KMS-11 (cell line): ENCODE results near the gene PAPOLA.

Source experiments
- H2AFZ ChIP-seq: fragments of 200-600 bp; sonication (generic); 2 replicates; pipeline ENCODE4 v1.6.1; 2016; ENCODE audit warnings: antibody characterized with exemption, mixed run types, low read depth
- H3K27ac ChIP-seq: fragments of 200-600 bp; sonication (generic); 2 replicates; pipeline ENCODE4 v1.6.1; 2016; ENCODE audit warnings: mild to moderate bottlenecking, mixed run types
- H3K27me3 ChIP-seq: fragments of 200-600 bp; sonication (generic); 2 replicates; pipeline ENCODE4 v1.6.1; 2017; ENCODE audit warnings: mild to moderate bottlenecking, low read depth, mixed run types, moderate library complexity; ENCODE audit not compliant: insufficient read depth
- H3K36me3 ChIP-seq: fragments of 200-600 bp; sonication (generic); 2 replicates; pipeline ENCODE4 v1.6.1; 2017; ENCODE audit warnings: mild to moderate bottlenecking, mixed run types; ENCODE audit not compliant: insufficient read depth
- H3K4me1 ChIP-seq: fragments of 200-600 bp; sonication (generic); 2 replicates; pipeline ENCODE4 v1.6.1; 2016; ENCODE audit warnings: mild to moderate bottlenecking, low read depth, mixed run types; ENCODE audit not compliant: poor library complexity, severe bottlenecking
- H3K4me2 ChIP-seq: fragments of 200-600 bp; sonication (generic); 2 replicates; pipeline ENCODE4 v1.7.0; 2016; ENCODE audit warnings: mild to moderate bottlenecking, mixed run types
- H3K4me3 ChIP-seq: fragments of 200-600 bp; sonication (generic); IDR thresholded peaks from 2 replicates; pipeline ENCODE4 v1.6.1; 2017; ENCODE audit warnings: low read depth, low read length, mixed read lengths; ENCODE audit not compliant: insufficient read depth
- H3K79me2 ChIP-seq: fragments of 200-600 bp; sonication (generic); 2 replicates; pipeline ENCODE4 v1.6.1; 2016; ENCODE audit warnings: low read depth, mixed run types; ENCODE audit not compliant: insufficient read depth
- H3K9ac ChIP-seq: fragments of 200-600 bp; sonication (generic); 2 replicates; pipeline ENCODE4 v1.6.1; 2016; ENCODE audit warnings: mild to moderate bottlenecking, mixed run types
- H4K20me1 ChIP-seq: fragments of 200-600 bp; sonication (generic); 2 replicates; pipeline ENCODE4 v1.6.1; 2016; ENCODE audit warnings: mild to moderate bottlenecking, mixed run types; ENCODE audit not compliant: insufficient read depth
- CTCF ChIP-seq: fragments of 200-600 bp; sonication (generic); conservative IDR thresholded peaks from 2 replicates; pipeline ENCODE4 v1.6.1; 2017; ENCODE audit warnings: low read depth, mild to moderate bottlenecking, antibody characterized with exemption, low read length, moderate library complexity, mixed read lengths

PAPOLA gene

GRCh38 chr14:96494331-96494730 is 7.9 kb upstream of the PAPOLA start:
- no peak for TF ChIP-seq CTCF
- Histone ChIP-seq H3K36me3 (no peaks in the 10 kb centered on the region), H3K27ac (no peak overlapping the region), H3K4me3 (no peak overlapping the region), H3K79me2 (no peaks in the 10 kb centered on the region), H3K9ac (no peak overlapping the region), H3K27me3 (no peaks in the 10 kb centered on the region), H2AFZ (no peak overlapping the region), H3K4me2 (no peak overlapping the region), H4K20me1 (no peaks in the 10 kb centered on the region), H3K4me1 (peaks cover 10% of the 10 kb centered on the region)

DNA sequence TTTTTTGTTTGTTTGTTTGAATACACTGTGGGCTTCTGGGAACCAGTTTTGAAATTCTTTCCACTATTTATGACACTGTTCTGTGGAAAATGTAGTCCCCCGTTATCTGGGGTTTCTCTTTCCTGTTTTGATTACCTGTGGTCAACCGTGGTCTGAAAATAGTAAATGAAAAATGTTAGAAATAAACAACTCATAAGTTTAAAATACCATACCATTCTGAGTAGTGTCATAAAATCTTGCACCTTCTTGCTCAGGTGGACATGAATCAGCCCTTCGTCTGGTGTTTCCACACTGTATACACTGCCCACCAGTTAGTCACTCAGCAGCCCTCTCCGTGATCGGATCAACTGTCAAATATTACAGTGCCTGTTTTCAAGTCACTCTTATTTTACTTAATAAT is 5.1 kb upstream of the PAPOLA start:
- no peak overlapping the region for H3K4me3 ChIP-seq
- H3K79me2 ChIP-seq: no peaks in the 10 kb centered on the region
- H2AFZ ChIP-seq: no peak overlapping the region
- H4K20me1 ChIP-seq: no peaks in the 10 kb centered on the region
- H3K4me1 ChIP-seq: peaks cover 17% of the 10 kb centered on the region
- H3K9ac ChIP-seq: no peak overlapping the region
- no peak for TF ChIP-seq CTCF
- H3K27me3 ChIP-seq: no peaks in the 10 kb centered on the region
- no peaks in the 10 kb centered on the region for H3K36me3 ChIP-seq
- H3K27ac ChIP-seq: no peak overlapping the region
- no peak overlapping the region; the same call in 1 of the 2 replicates for H3K4me2 ChIP-seq

- H3K79me2 ChIP-seq: peaks cover 2% of the 10 kb centered on the region; the same call in 1 of the 2 replicates
- H2AFZ ChIP-seq: no peak overlapping the region
- TF ChIP-seq CTCF: no peak
- no peak overlapping the region for H3K27ac ChIP-seq
- no peak overlapping the region for H3K9ac ChIP-seq
- H3K36me3 ChIP-seq: no peaks in the 10 kb centered on the region
- H3K4me3 ChIP-seq: no peak overlapping the region
- peaks cover 17% of the 10 kb centered on the region for H3K4me1 ChIP-seq
- no peaks in the 10 kb centered on the region for H3K27me3 ChIP-seq
- H3K4me2 ChIP-seq: no peak overlapping the region; the same call in 1 of the 2 replicates
- no peaks in the 10 kb centered on the region for H4K20me1 ChIP-seq
Measured at GRCh38 chr14:96497586-96497985, 4.6 kb upstream of the PAPOLA start.

DNA sequence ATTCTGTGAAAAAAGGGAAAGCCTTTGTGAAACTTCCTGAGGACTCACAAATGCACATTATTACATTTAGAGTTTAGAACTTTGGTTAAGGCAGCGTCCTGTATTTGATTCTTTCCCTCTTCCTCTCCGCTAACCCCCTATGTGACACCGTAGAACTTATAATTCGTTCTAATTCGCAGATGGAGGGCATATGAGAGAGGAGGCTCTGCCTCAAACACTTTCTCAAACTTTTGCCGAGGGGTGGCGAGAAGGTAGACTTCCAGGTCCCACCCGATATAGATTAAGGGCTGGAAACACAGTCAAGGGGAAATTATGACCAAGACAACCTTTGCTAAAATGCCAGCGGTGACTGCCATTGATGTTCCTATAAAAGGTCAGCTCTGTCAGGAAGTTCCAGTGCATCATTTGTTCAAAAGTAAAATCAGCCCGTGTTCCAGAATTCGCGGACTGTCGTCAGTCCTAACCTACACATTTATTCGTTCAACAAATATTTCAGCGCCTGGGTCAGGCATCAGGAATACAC is 904 bp upstream of the PAPOLA start:
- Histone ChIP-seq H3K4me1 (peaks cover 39% of the 10 kb centered on the region), H3K27me3 (no peaks in the 10 kb centered on the region), H4K20me1 (no peaks in the 10 kb centered on the region), H3K27ac (peak overlapping the region; percentile 75), H3K36me3 (no peaks in the 10 kb centered on the region), H2AFZ (peak overlapping the region; percentile 77), H3K9ac (peak overlapping the region; percentile 94), H3K4me3 (no peak overlapping the region), H3K4me2 (peak overlapping the region; percentile 40), H3K79me2 (peaks cover 39% of the 10 kb centered on the region)
- no peak for TF ChIP-seq CTCF
